ENCODE data around the gene DLG2. TPM values are rescaled to one million over a fixed set of nuclear protein-coding genes. Genes with fewer than 3 reads are reported as not detected.
"Not testable (repeated sequence)": the region's sequence is repeated elsewhere in the genome, so short reads cannot be mapped to it uniquely, and the experiment has no call there.

Gene DLG2
- total RNA-seq, 2 experiments from 2014 or later: 1.2 to 1.4 TPM

GRCh38 chr11:85379066-85379465, 248.1 kb downstream of the DLG2 start:
- POLR2A ChIA-PET: no interaction called here
- CTCF ChIA-PET: no interaction called here

- CTCF ChIA-PET: no interaction called here
- POLR2A ChIA-PET: no interaction called here
Measured at GRCh38 chr11:85377901-85378300, 249.2 kb downstream of the DLG2 start.

GRCh38 chr11:85359859-85360258, 267.3 kb downstream of the DLG2 start:
- CTCF ChIA-PET: no interaction called here

GRCh38 chr11:85355921-85356320, 271.2 kb downstream of the DLG2 start:
- ChIA-PET CTCF (no interaction called here), POLR2A (no interaction called here)

More at GRCh38 chr11:85359859-85360258, 267.3 kb downstream of the DLG2 start:
- POLR2A ChIA-PET: no interaction called here

- CTCF ChIA-PET, POLR2A ChIA-PET: not testable (repeated sequence)
Measured at GRCh38 chr11:85349539-85349938, 277.6 kb downstream of the DLG2 start.

- POLR2A ChIA-PET: no interaction called here
- CTCF ChIA-PET: no interaction called here
Measured at GRCh38 chr11:85348945-85349344, 278.2 kb downstream of the DLG2 start.

- POLR2A ChIA-PET: no interaction called here
- CTCF ChIA-PET: no interaction called here
Measured at GRCh38 chr11:85347291-85347690, 279.9 kb downstream of the DLG2 start.

GRCh38 chr11:85346484-85346883, 280.7 kb downstream of the DLG2 start:
- POLR2A ChIA-PET: no interaction called here
- CTCF ChIA-PET: no interaction called here

- POLR2A ChIA-PET, CTCF ChIA-PET: not testable (repeated sequence)
Measured at GRCh38 chr11:85340846-85341245, 286.3 kb downstream of the DLG2 start.

- ChIA-PET POLR2A (no interaction called here), CTCF (no interaction called here)
Measured at GRCh38 chr11:85318573-85318972, 308.6 kb downstream of the DLG2 start.

GRCh38 chr11:85316967-85317366, 310.2 kb downstream of the DLG2 start:
- CTCF ChIA-PET: no interaction called here
- POLR2A ChIA-PET: no interaction called here

- ChIA-PET CTCF (no interaction called here), POLR2A (no interaction called here)
Measured at GRCh38 chr11:85313741-85314140, 313.4 kb downstream of the DLG2 start.

GRCh38 chr11:85310479-85310878, 316.7 kb downstream of the DLG2 start:
- POLR2A ChIA-PET: no interaction called here
- CTCF ChIA-PET: no interaction called here

- ChIA-PET CTCF (no interaction called here), POLR2A (no interaction called here)
Measured at GRCh38 chr11:85307366-85307765, 319.8 kb downstream of the DLG2 start.

- POLR2A ChIA-PET: no interaction called here
- CTCF ChIA-PET: no interaction called here
Measured at GRCh38 chr11:85301895-85302678, 325.1 kb downstream of the DLG2 start.

- CTCF ChIA-PET: no interaction called here
- POLR2A ChIA-PET: no interaction called here
Measured at GRCh38 chr11:85299258-85299942, 327.7 kb downstream of the DLG2 start.

- ChIA-PET CTCF (no interaction called here), POLR2A (no interaction called here)
Measured at GRCh38 chr11:85295694-85296271, 331.4 kb downstream of the DLG2 start.

GRCh38 chr11:85281550-85281949, 345.6 kb downstream of the DLG2 start:
- ChIA-PET CTCF (no interaction called here), POLR2A (no interaction called here)

- CTCF ChIA-PET: no interaction called here
Measured at GRCh38 chr11:85279267-85279666, 347.9 kb downstream of the DLG2 start.

GRCh38 chr11:85277693-85278092, 349.5 kb downstream of the DLG2 start:
- ChIA-PET CTCF (no interaction called here), POLR2A (no interaction called here)

More at GRCh38 chr11:85279267-85279666, 347.9 kb downstream of the DLG2 start:
- POLR2A ChIA-PET: no interaction called here

- ChIA-PET POLR2A (no interaction called here), CTCF (no interaction called here)
Measured at GRCh38 chr11:85276332-85276731, 350.8 kb downstream of the DLG2 start.

- POLR2A ChIA-PET, CTCF ChIA-PET: not testable (repeated sequence)
Measured at GRCh38 chr11:85270315-85270714, 356.8 kb downstream of the DLG2 start.

Data from activated CD8-positive, alpha-beta memory T cell treated with anti-CD3 and anti-CD28 coated beads for 36 hours (primary cell).